GM19438 (cell line): Measurements from ENCODE around the gene RRP15.
A peak's percentile ranks its signal among the peaks of the same experiment; 100 is the strongest.

Source experiments
- ATAC-seq: cut with Tn5 transposase; IDR thresholded peaks from one replicate; pipeline ENCODE4 v1.9.1; 2021; ENCODE audit warnings: low read depth; ENCODE audit not compliant: unreplicated experiment

The RRP15 gene, protein sequence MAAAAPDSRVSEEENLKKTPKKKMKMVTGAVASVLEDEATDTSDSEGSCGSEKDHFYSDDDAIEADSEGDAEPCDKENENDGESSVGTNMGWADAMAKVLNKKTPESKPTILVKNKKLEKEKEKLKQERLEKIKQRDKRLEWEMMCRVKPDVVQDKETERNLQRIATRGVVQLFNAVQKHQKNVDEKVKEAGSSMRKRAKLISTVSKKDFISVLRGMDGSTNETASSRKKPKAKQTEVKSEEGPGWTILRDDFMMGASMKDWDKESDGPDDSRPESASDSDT

GRCh38 chr1:218284917-218285635, at the start of gene RRP15:
TSS of gene RRP15 (plus strand) at chr1:218285293. CDS start at chr1:218285317, 24 bp downstream.
- ATAC-seq = peak; percentile 99

DNA sequence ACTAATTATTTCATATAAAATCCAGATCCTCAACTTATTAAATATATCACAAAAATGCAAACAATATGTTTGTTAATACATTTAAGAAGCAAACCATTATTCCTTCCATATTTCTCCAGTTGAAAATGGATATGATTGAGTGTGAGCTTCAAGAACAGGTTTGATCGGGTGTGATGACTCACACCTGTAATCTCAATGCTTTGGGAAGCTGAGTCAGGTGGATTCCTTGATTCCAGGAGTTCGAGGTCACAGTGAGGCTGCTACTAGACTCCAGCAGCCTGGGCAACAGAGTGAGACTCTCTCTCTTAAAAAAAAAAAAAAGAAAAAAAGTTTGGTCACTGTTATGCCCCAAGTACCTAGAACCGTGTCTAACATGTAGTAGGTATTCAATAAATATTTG, 42.9 kb upstream of the RRP15 start:
- no peak for ATAC-seq

GRCh38 chr1:218247339-218247738, 37.8 kb upstream of the RRP15 start:
- ATAC-seq = no peak

DNA sequence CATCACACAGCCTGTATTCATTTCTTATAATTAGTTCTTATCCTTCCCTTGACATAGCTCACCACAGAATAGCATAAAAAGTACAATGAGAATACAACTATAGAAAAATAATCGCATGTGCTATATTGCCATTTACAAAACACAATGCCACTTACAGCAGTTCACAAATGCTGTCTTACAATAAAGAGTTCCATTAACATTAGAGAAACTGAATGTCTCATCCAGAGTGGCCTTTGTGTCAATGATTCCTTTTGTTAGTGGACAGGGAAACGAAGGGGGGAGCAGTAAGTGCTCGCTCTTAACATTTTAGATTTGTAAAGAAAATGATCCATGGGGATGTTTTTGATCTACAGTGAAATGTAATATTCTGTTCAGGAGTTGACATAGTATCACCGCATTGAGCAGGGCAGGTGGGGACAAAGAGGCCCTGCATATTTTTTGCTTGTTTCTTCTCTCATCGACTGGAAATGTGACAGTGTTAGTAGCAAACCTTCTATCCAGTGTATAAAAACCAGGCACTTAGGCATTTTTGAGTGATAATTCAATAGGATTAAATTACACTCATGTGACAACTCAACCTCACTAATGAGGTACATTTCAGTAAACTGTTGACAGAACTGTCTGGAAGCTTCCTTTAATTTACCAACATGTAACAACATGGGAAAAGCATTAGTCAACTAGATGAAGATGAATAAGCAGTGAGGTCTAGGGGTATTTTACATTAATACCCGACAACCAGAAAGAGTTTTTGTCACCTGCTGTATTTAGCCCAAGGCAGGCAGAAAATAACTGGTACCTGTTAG, 35.6 kb upstream of the RRP15 start:
- ATAC-seq = no peak

DNA sequence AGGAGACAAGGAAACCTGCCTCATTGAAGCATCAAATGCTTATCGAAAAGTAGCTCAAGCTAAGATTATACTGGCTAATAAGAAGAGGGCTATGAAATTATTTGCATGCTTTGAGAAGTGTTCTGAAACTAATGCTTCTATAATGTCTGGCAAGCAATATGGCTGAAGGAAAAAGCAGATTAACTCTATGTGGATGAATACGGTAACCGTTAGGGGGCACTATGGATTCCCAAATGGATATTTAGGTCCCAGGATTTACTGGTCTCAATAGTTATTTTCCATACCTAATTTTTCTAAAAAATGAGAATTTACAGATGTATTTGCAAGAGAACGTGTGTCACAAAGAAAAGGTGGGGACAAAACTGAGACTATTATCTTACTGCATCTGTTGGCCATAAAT, 34.6 kb upstream of the RRP15 start:
- ATAC-seq = no peak

- ATAC-seq = no peak
These were observed 30.7 kb upstream of the RRP15 start for GRCh38 chr1:218254296-218254946.

GRCh38 chr1:218255090-218255489, 30.0 kb upstream of the RRP15 start:
- no peak for ATAC-seq

DNA sequence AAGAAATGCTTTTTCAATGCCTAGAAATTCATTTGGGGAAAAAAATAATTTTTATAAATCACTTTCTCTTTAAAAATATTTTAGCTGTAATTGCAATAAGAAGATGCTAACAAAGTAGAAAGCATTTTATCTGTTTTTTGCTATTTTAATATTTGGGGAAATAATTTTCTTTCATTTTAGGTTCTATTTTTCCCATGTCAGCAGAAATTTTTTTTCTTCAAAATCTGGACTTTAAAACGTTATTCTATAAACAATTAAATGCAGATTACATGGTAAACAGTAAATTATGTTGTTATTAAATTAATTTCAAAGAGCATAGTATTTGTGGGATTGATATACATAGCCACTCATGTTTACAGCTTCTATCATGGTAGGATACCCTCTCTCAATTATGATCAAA, 27.7 kb upstream of the RRP15 start:
- no peak for ATAC-seq

- ATAC-seq = no peak
These were observed 27.1 kb upstream of the RRP15 start for GRCh38 chr1:218257971-218258370.

DNA sequence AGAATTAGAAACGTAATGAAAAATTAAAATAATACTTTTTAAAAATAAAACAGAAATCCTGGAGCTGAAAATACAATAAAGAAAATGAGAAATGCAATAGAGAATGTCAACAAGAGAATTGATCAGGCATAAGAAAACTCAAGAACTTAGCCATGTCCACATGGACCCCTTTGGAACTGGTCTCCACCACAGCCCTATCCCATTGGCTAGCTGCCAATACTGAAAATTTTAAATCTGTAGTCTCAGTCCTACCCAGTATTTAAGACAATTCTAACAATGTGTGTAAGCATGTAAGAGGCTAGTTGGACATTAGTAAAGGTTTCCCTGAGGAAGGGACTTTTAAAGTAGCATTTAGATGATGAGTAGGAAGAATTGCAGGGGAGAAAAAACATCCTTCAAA, 25.8 kb upstream of the RRP15 start:
- no peak for ATAC-seq

GRCh38 chr1:218259800-218260199, 25.3 kb upstream of the RRP15 start:
- ATAC-seq = no peak

- no peak for ATAC-seq
These were observed 22.8 kb upstream of the RRP15 start for GRCh38 chr1:218262259-218262658.

DNA sequence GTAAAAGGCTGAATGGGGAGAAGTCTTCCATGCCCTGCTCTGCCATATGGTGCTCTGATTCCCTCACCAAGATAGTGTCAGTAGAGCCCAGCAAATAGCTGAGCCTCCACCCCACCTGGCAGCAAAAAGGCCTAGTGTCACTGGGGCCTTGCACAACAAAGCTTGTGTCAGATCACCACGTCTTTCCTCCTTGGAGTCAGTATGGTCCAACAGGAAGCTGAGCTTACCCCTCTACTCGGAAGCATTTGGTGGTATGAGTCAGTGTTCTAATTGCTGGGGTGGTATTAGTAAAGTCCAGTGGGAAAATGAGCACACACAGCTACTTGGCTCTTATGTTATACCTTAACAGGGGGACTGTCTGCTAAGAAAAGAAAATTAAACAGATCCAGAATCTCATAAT, 18.7 kb upstream of the RRP15 start:
- no peak for ATAC-seq

DNA sequence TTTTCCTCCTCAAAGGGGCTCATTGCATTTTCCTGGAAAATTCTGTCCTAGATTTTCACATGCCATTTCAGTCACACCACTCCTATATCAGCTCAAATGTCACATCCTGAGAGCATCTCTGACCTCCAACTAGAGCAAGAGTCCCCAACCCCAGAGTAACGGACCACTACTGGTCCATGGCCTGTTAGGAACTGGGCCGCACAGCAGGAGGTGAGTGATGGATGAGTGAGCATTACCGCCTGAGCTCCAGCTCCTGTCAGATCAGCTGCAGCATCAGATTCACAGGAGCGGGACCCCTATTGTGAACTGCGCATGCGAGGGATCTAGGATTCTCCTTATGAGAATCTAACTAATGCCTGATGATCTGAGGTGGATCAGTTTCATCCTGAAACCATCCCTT, 12.7 kb upstream of the RRP15 start:
- no peak for ATAC-seq

DNA sequence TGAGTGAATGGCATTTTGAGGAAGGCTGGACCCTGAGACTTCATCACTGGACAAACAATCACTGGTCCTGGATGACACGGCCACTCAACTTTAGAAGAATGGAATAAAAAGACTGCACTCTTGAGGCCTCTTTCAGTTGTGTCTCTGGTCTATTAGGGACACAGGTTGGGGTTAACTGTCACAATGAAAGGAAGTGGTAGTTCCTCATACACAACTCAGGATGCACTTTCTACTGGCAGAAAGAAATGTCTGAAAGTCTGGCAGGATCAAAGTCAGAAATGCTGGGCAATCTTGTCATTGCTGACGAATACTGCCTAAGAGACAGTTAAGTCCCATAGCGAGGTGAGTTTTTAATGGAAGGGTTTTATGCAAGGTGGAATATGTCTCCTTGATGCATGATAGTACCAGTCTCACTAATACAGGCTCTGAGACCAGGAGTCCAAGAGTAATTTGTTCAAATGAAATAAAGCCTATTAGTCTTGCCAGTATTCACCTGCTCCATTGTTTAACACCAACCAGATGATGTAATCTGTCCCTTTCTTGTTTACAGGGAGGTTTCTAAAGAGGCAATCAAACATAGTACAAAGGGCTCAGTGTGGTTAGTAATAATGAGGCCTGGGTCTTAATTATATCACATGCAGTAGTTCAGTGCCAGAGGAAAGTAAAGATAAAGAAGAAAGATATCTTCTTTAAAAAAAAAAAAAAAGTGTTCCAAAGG, 11.2 kb upstream of the RRP15 start:
- ATAC-seq = no peak

DNA sequence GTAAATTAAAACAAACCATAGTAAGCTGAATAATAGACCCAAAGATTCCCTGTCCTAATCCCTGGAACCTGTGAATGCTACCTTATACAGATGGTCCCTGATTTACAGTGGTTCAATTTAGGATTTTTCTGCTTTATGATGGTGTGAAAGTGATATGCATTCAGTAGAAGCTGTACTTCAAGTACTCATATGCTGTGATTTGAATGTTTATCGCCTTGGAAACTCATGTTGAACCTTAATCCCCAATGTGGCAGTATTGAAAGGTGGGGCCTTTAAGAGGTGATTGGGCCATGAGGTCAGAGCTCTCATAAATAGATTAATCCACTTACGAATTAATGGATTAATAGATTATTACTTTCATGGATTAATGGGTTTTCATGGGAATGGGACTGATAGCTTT, 10.6 kb upstream of the RRP15 start:
- ATAC-seq = no peak

DNA sequence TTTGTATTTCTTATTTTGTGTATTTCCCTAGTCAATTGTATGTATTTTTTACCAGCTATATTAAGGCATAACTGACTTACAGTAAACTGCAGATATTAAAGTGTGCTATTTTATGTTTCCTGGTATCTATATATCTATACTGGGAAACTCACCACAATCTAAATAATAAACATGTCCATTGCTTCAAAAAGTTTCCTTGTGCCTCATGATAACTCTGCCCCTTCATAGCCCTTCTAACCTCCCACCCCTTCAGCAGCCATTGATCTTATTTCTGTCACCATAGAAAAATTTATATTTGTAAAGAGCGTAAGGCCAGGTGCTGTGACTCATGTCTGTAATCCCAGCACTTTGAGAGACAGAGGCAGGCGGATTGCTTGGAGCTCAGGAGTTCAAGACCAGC, 9.3 kb upstream of the RRP15 start:
- ATAC-seq = no peak

DNA sequence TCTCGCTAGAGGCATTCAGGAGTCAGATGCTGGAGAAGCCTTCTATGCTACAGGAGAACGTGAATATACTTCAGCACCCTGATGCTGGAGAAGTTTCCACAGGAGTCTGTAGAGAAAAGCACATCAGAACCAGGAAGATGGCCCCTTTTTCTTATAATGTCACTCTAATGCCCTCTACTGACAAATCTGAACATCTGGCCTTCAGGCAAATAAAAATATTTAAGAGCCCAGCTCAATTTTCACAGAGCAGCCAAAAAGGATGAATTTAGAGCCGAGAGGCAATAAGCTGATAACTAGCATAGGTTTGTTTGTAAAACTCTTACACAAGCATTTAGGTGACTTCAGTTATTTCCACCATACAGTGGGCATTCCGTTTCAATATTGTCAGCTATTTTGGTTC, 3.8 kb upstream of the RRP15 start:
- no peak for ATAC-seq

DNA sequence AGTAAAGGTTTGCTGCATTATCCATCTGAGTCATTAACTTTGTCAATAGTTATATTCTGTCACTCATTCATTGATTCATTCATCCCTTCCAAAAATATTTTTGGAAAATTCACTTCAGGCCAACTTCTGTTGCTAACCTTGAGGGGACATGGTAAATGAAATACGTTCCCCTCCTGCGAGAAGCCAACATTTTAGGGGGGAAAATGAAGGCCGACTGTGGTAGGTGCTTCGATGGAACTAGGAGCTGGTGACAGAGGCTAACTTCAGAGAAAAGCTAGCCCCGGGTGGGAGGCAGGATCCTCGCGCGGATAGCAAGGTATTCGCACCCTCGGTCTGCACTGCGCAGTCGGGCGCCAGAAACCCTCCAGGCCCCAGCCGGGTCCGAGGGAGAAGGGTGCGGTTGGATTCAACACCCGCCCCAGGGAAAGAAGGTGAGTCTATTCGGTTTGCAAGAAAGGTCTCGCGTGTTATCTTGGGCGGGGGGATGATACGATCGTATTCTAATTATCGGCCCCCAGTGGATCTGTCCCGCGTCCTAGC, 646 bp upstream of the RRP15 start:
- ATAC-seq = peak; percentile 18

- no peak for ATAC-seq
These were observed 7.4 kb downstream of the RRP15 start for GRCh38 chr1:218292515-218292914.
